ENCODE results near the gene PPP2CA. TPM values are rescaled to one million over a fixed set of nuclear protein-coding genes. Genes with fewer than 3 reads are reported as not detected.

The PPP2CA gene
- total and polyA plus RNA-seq, 2 experiments from 2014 or later: 184 to 223 TPM

GRCh38 chr5:134148986-134149539 lies 76.8 kb downstream of the PPP2CA start:
- Histone ChIP-seq H2AFZ (no peak overlapping the region), H3K79me2 (ENCODE audit: insufficient read depth) (peaks cover 93% of the 10 kb centered on the region), H3K4me3 (no peak overlapping the region), H3K4me2 (ENCODE audit: unreplicated experiment) (no peak overlapping the region), H3K27ac (no peak overlapping the region; the same call in 1 of the 2 replicates), H3K4me1 (ENCODE audit: insufficient read depth) (peaks cover 9% of the 10 kb centered on the region), H3K27me3 (replicated peaks; ENCODE audit: insufficient read depth) (no peaks in the 10 kb centered on the region), H3K9ac (no peak overlapping the region), H3K9me3 (ENCODE audit: low read depth) (no peaks in the 10 kb centered on the region), H3F3A (ENCODE audit: insufficient read depth) (peaks cover 42% of the 10 kb centered on the region), H3K9me2 (ENCODE audit: insufficient read depth) (no peaks in the 10 kb centered on the region), H3K36me3 (ENCODE audit: low read depth) (peaks cover 28% of the 10 kb centered on the region), H4K20me1 (ENCODE audit: insufficient read depth) (peaks cover 8% of the 10 kb centered on the region; the same call in 1 of the 2 replicates)
- TF ChIP-seq EZH2phosphoT487 (IDR thresholded peaks at IDR 0.05; ENCODE audit: insufficient read depth, low read depth): no peak
- no peak for TF ChIP-seq EZH2 (IDR thresholded peaks at IDR 0.05; ENCODE audit: insufficient read depth, poor library complexity, severe bottlenecking)
- 93 to 94% methylated on average over 6 of the region's 6 CpGs for WGBS, 2 experiments (ENCODE audit: low coverage in 1 of 2, low lambda C conversion rate in 2 of 2, missing lambda C conversion rate in 2 of 2)
- in situ Hi-C loops (cut with MboI): no loop called here
- DNase-seq: no peak

- Histone ChIP-seq H3K9ac (no peak overlapping the region), H3K4me2 (ENCODE audit: unreplicated experiment) (no peak overlapping the region), H3K4me1 (ENCODE audit: insufficient read depth) (peaks cover 9% of the 10 kb centered on the region), H3F3A (ENCODE audit: insufficient read depth) (peaks cover 42% of the 10 kb centered on the region), H3K27ac (no peak overlapping the region), H3K36me3 (ENCODE audit: low read depth) (peaks cover 28% of the 10 kb centered on the region), H4K20me1 (ENCODE audit: insufficient read depth) (peaks cover 8% of the 10 kb centered on the region; the same call in 1 of the 2 replicates), H3K4me3 (no peak overlapping the region), H2AFZ (no peak overlapping the region), H3K79me2 (ENCODE audit: insufficient read depth) (peaks cover 88% of the 10 kb centered on the region), H3K9me2 (ENCODE audit: insufficient read depth) (no peaks in the 10 kb centered on the region), H3K27me3 (replicated peaks; ENCODE audit: insufficient read depth) (no peaks in the 10 kb centered on the region), H3K9me3 (ENCODE audit: low read depth) (no peaks in the 10 kb centered on the region)
- no peak for DNase-seq
- 62 to 77% methylated on average over 2 of the region's 2 CpGs for WGBS, 2 experiments (ENCODE audit: low coverage in 1 of 2, low lambda C conversion rate in 2 of 2, missing lambda C conversion rate in 2 of 2)
- in situ Hi-C loops (cut with MboI): no loop called here
- TF ChIP-seq EZH2phosphoT487 (IDR thresholded peaks at IDR 0.05; ENCODE audit: insufficient read depth, low read depth) (no peak), EZH2 (IDR thresholded peaks at IDR 0.05; ENCODE audit: insufficient read depth, poor library complexity, severe bottlenecking) (no peak)
Observed at GRCh38 chr5:134148316-134148715, 77.6 kb downstream of the PPP2CA start.

- H3K36me3 ChIP-seq (ENCODE audit: low read depth): peaks cover 19% of the 10 kb centered on the region
- no peak for TF ChIP-seq EZH2 (IDR thresholded peaks at IDR 0.05; ENCODE audit: insufficient read depth, poor library complexity, severe bottlenecking)
- TF ChIP-seq EZH2phosphoT487 (IDR thresholded peaks at IDR 0.05; ENCODE audit: insufficient read depth, low read depth): no peak
- peak; percentile 21 for DNase-seq
- no peak overlapping the region for H3K4me3 ChIP-seq
- no peak overlapping the region for H3K9ac ChIP-seq
- H3K4me2 ChIP-seq (ENCODE audit: unreplicated experiment): no peak overlapping the region
- no peak overlapping the region for H3K27ac ChIP-seq
- H2AFZ ChIP-seq: no peak overlapping the region
- in situ Hi-C loops (cut with MboI): no loop called here
- H3K27me3 ChIP-seq (replicated peaks; ENCODE audit: insufficient read depth): no peaks in the 10 kb centered on the region
- peaks cover 76% of the 10 kb centered on the region for H3K79me2 ChIP-seq (ENCODE audit: insufficient read depth)
- no peaks in the 10 kb centered on the region for H3K9me3 ChIP-seq (ENCODE audit: low read depth)
- H4K20me1 ChIP-seq (ENCODE audit: insufficient read depth): peaks cover 8% of the 10 kb centered on the region; the same call in 1 of the 2 replicates
- H3K4me1 ChIP-seq (ENCODE audit: insufficient read depth): peaks cover 9% of the 10 kb centered on the region
- WGBS, 2 experiments (ENCODE audit: low coverage in 1 of 2, low lambda C conversion rate in 2 of 2, missing lambda C conversion rate in 2 of 2): 80 to 87% methylated on average over 4 of the region's 4 CpGs
- H3F3A ChIP-seq (ENCODE audit: insufficient read depth): peaks cover 32% of the 10 kb centered on the region
- H3K9me2 ChIP-seq (ENCODE audit: insufficient read depth): no peaks in the 10 kb centered on the region
Observed at GRCh38 chr5:134146651-134147518, 79.0 kb downstream of the PPP2CA start.

- H4K20me1 ChIP-seq (ENCODE audit: insufficient read depth): peaks cover 8% of the 10 kb centered on the region; the same call in 1 of the 2 replicates
- H3K4me1 ChIP-seq (ENCODE audit: insufficient read depth): peaks cover 6% of the 10 kb centered on the region; the same call in 1 of the 2 replicates
- H3K36me3 ChIP-seq (ENCODE audit: low read depth): peaks cover 19% of the 10 kb centered on the region
- no peaks in the 10 kb centered on the region for H3K27me3 ChIP-seq (replicated peaks; ENCODE audit: insufficient read depth)
- no peak overlapping the region for H3K4me3 ChIP-seq
- no peaks in the 10 kb centered on the region for H3K9me2 ChIP-seq (ENCODE audit: insufficient read depth)
- peak; percentile 75 for DNase-seq
- peaks cover 26% of the 10 kb centered on the region for H3F3A ChIP-seq (ENCODE audit: insufficient read depth)
- no peaks in the 10 kb centered on the region for H3K9me3 ChIP-seq (ENCODE audit: low read depth)
- no peak overlapping the region for H3K4me2 ChIP-seq (ENCODE audit: unreplicated experiment)
- H3K79me2 ChIP-seq (ENCODE audit: insufficient read depth): peaks cover 68% of the 10 kb centered on the region
- in situ Hi-C loops (cut with MboI): no loop called here
- 84 to 90% methylated on average over 11 to 13 of the region's 13 CpGs for WGBS, 2 experiments (ENCODE audit: low coverage in 1 of 2, low lambda C conversion rate in 2 of 2, missing lambda C conversion rate in 2 of 2)
- peak overlapping the region; percentile 17; the same call in 1 of the 2 replicates for H3K27ac ChIP-seq
- no peak overlapping the region; the same call in 1 of the 2 replicates for H3K9ac ChIP-seq
- TF ChIP-seq EZH2 (IDR thresholded peaks at IDR 0.05; ENCODE audit: insufficient read depth, poor library complexity, severe bottlenecking) (no peak), EZH2phosphoT487 (IDR thresholded peaks at IDR 0.05; ENCODE audit: insufficient read depth, low read depth) (no peak)
- no peak overlapping the region for H2AFZ ChIP-seq
Observed at GRCh38 chr5:134145779-134146581, 79.9 kb downstream of the PPP2CA start.

Measured in GM23248 (cell line).